ENCODE measurements around the gene KLK4. TPM values are rescaled to one million over a fixed set of nuclear protein-coding genes. Genes with fewer than 3 reads are reported as not detected.

The KLK4 gene
- total and polyA plus RNA-seq, 9 of the 15 experiments (the other 6 are each of a cell fraction or from before 2014, with no cell fraction given): not detected

GRCh38 chr19:50870417-50871089 is 40.6 kb downstream of the KLK4 start (continued):
- TF ChIP-seq NR0B1 (IDR thresholded peaks at IDR 0.05; ENCODE audit: partially characterized antibody) (no peak), ARID1B (IDR thresholded peaks at IDR 0.05) (peak; percentile 23; the same call in 1 of the 2 replicates), MTA3 (IDR thresholded peaks at IDR 0.05; ENCODE audit: borderline replicate concordance) (peak; percentile 87; the same call in 1 of the 2 replicates), L3MBTL2 (IDR thresholded peaks at IDR 0.05) (peak; percentile 94), TOE1 (IDR thresholded peaks at IDR 0.05; ENCODE audit: borderline replicate concordance) (peak; percentile 44; the same call in 1 of the 2 replicates), TOE1 (CRISPR knock-in tag; IDR thresholded peaks at IDR 0.05; ENCODE audit: borderline replicate concordance, low read depth) (no peak), ZNF639 (CRISPR knock-in tag; conservative IDR thresholded peaks at IDR 0.05 in 1 of 2, IDR thresholded peaks at IDR 0.05 in 1 of 2) (peak in 1 of 2 experiments; percentile 65; a peak in 1 of 4 replicates), SRSF1 (IDR thresholded peaks at IDR 0.05; ENCODE audit: low read depth, low read length) (no peak), GABPA (tag; conservative IDR thresholded peaks at IDR 0.05; ENCODE audit: low read depth) (peak; percentile 61), CBX2 (IDR thresholded peaks at IDR 0.05; ENCODE audit: insufficient read depth, low read length, poor library complexity, severe bottlenecking) (no peak), NRF1 (conservative IDR thresholded peaks at IDR 0.05 in 1 of 2, IDR thresholded peaks at IDR 0.05 in 1 of 2) (peak; percentile 84 to 88), TBL1XR1 (IDR thresholded peaks at IDR 0.05; ENCODE audit: low read length in 2 of 2) (peak in 1 of 2 experiments; percentile 93; a peak in 2 of 4 replicates), FUS (optimal IDR thresholded peaks at IDR 0.05; ENCODE audit: low read depth, low read length) (no peak), REST (IDR thresholded peaks at IDR 0.05; ENCODE audit: borderline replicate concordance) (peak; percentile 94), REST (CRISPR knock-in tag; IDR thresholded peaks at IDR 0.05; ENCODE audit: low read depth) (no peak), KLF16 (IDR thresholded peaks at IDR 0.05) (peak; percentile 24; the same call in 1 of the 2 replicates)

Data from K562 (cell line).